Hematopoietic multipotent progenitor cell treated with erythropoietin and hydrocortisone succinate and interleukin-3 and kit ligand, for 4 days (in vitro differentiated cells): Measurements from ENCODE around the gene MED9.
"Not testable (repeated sequence)": the region's sequence is repeated elsewhere in the genome, so short reads cannot be mapped to it uniquely, and the experiment has no call there.

Experiments used
- DNase-seq: peaks from one replicate; pipeline ENCODE4 v3.0.0-alpha.2; 2015

Gene MED9

GRCh38 chr17:17476865-17477467 lies at the start of gene MED9:
TSS of gene MED9 (plus strand) at chr17:17477000. CDS start at chr17:17477042, 42 bp downstream.
- DNase-seq = peak; percentile 96

GRCh38 chr17:17429222-17429621 lies 47.6 kb upstream of the MED9 start:
- no peak for DNase-seq

- DNase-seq = not testable (repeated sequence)
These were observed 45.9 kb upstream of the MED9 start for GRCh38 chr17:17430924-17431323.

- no peak for DNase-seq
These were observed 45.2 kb upstream of the MED9 start for GRCh38 chr17:17431605-17432004.

- peak; percentile 82 for DNase-seq
These were observed 43.6 kb upstream of the MED9 start for GRCh38 chr17:17433000-17433703.

- no peak for DNase-seq
These were observed 42.3 kb upstream of the MED9 start for GRCh38 chr17:17434477-17434876.

GRCh38 chr17:17435323-17435722 lies 41.5 kb upstream of the MED9 start:
- DNase-seq = no peak

- no peak for DNase-seq
These were observed 39.3 kb upstream of the MED9 start for GRCh38 chr17:17437461-17437860.

- no peak for DNase-seq
These were observed 38.9 kb upstream of the MED9 start for GRCh38 chr17:17437893-17438292.

- peak; percentile 91 for DNase-seq
These were observed 36.6 kb upstream of the MED9 start for GRCh38 chr17:17440010-17440843.

GRCh38 chr17:17440938-17441675 lies 35.7 kb upstream of the MED9 start:
- peak; percentile 82 for DNase-seq

GRCh38 chr17:17443173-17443572 lies 33.6 kb upstream of the MED9 start:
- DNase-seq = no peak

- no peak for DNase-seq
These were observed 31.4 kb upstream of the MED9 start for GRCh38 chr17:17445296-17445924.

GRCh38 chr17:17445925-17446665 lies 30.7 kb upstream of the MED9 start:
- DNase-seq = no peak

- no peak for DNase-seq
These were observed 30.1 kb upstream of the MED9 start for GRCh38 chr17:17446666-17447155.

GRCh38 chr17:17447264-17447663 lies 29.5 kb upstream of the MED9 start:
- DNase-seq = no peak

GRCh38 chr17:17448076-17448475 lies 28.7 kb upstream of the MED9 start:
- no peak for DNase-seq

GRCh38 chr17:17448723-17449122 lies 28.1 kb upstream of the MED9 start:
- DNase-seq = no peak

GRCh38 chr17:17453088-17453487 lies 23.7 kb upstream of the MED9 start:
- DNase-seq = no peak

- DNase-seq = no peak
These were observed 22.5 kb upstream of the MED9 start for GRCh38 chr17:17454276-17454675.

GRCh38 chr17:17454700-17455099 lies 22.1 kb upstream of the MED9 start:
- not testable (repeated sequence) for DNase-seq

- DNase-seq = no peak
These were observed 21.6 kb upstream of the MED9 start for GRCh38 chr17:17455173-17455572.
